HG02759 (cell line): ENCODE results near the gene ASAH2.
"Not testable (repeated sequence)": the region's sequence is repeated elsewhere in the genome, so short reads cannot be mapped to it uniquely, and the experiment has no call there.

Experiments used
- ATAC-seq: cut with Tn5 transposase; IDR thresholded peaks from one replicate; pipeline ENCODE4 v1.9.1; 2021; ENCODE audit warnings: mild to moderate bottlenecking, moderate library complexity; ENCODE audit not compliant: unreplicated experiment

ASAH2 gene

DNA sequence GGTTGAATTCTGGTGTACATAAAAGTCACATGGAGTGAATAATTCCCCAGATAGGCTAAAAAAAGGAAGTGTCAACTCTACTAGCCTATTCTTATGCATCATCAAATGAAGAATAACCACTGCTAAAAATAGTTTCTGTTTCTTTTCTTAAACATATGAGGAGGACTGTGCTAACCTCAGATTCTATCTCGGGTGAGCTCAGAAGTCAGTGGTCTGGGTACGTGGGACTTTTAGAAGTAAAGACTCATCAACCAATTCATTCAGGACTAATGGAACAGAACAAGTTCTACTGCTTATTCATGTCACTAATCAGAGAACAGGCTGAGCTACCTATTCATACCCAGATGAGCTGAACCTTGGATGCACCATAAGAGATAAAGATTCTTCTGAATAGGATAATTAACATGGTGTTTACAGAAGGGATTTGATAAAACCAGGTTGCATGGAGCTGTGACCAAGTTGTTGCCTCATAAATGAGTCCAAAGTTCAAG lies 9.5 kb upstream of the ASAH2 start:
- ATAC-seq, result peak; percentile 97

DNA sequence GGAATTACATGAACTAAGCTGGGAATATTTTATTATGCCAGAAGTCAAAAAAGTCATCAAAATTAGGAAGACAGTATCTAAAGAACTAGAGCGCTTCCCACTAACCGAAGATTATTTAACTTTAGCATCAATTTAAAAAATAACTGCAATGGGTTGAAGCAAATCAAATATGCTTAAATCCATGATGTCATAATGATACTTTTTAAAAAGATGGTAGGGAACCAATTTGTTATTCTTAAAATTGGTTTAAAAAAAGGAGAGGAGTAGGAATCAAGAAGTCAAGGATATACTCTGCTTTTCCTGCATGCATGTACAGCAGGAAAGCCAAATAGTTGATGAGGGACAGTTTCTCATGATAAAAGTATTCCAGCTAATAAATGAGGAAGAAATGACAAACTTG lies 3.2 kb upstream of the ASAH2 start:
- no peak for ATAC-seq

DNA sequence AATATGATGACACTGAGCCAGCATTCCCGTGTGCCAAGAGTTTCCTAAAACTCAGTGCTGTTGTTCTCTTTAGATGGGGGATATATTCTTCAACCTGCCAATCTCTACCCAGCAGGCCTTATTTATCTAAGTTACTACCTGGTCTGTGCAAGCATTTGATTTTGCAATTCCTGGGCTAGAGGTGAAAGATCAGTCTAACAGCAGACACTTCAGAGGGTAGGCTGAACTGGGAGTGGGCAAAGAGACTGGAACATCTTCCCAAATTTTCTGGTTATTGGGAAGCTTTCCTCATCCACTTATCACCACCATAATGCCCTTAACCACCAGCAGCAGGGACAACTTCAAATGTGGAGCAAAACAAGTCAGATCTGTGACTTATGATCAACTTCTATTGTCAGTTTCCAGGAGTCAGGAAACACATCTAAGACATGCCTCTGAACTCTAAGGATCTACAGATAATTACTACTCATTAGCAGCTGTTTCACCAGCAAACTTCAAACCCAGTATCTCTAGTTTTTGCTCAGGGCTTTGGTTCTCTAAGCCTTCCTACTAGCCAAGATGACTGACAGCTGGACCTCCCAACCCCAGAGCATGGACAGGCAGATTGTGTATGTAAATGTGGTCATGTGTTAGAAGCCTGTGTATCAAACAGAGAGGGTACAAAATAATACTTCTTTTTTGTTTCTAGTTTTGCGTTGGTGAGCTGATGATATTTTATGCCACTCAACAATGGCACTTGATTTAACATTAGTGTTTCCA lies 1.0 kb downstream of the ASAH2 start:
- no peak for ATAC-seq

DNA sequence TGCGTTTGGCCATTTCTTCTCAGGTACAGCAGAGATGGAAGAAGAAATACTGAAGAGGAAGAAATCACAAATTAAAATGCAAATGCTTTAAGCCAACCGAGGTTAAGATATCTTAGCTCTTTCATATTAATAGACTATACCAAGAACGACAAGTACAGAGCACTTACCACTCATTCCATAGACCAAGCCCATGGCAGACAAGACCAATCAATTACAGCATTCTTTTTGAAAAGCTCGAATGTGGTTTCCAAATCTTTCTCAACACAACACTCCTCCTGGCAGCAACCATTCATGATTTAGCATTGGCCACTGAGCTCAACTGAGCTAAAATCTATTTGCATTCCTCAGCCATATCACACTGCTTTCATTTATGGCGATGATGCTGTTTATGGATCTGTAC lies 2.7 kb downstream of the ASAH2 start:
- ATAC-seq, result no peak

DNA sequence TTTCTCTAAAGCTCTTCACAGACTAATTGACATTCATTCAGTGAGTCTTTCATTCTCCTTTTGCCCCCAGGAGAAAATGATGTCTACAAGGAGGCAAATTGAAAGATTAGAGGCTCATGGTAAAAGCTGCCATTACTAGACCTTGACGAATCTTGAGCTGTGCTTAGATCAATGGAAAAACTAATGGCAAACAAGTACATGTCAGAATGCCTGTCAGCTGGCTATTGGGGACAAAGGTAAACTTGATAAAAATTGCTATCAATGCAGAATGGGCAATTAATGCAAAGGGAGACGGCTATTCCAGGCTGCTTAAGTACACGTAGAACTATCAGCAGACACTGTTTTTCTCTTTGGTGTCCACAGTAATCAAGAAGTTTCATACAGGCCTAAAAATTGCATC lies 3.3 kb downstream of the ASAH2 start:
- ATAC-seq, result no peak

DNA sequence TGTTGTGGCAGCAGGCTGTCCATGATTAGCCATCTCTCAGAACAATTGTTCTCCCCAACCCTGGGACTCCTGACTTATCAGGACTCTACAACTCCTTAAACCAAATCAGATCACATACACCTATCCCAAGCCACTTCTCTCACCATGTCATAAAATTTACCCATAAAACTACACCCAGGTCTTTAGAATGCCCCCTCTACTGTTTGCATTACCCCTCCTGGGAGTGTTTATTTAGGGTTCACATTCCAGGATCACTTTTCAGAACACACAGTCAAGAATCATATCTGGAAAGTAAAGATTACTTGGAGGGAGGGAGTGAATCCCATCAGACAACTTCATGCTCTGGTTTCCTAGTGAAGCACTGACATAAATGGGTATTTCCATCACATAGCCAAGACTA lies 7.1 kb downstream of the ASAH2 start:
- no peak for ATAC-seq

DNA sequence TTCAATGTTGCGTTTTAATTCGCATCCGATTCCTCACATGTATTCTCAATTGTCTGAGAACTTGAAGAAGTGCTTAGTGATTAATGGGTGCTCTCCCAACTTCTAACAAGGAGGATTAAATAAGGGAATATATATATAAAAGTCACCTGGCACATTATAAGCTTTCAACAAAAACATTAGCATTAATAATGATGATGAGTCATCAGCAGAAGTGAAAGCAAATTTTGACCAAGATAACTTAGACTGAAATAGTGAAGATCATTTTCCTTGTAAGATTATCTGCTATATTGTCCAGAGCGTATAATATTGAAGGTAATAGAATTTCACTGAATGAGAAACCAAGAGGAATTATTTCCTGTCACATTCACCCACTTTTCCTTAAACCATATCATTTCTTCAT lies 8.5 kb downstream of the ASAH2 start:
- no peak for ATAC-seq

DNA sequence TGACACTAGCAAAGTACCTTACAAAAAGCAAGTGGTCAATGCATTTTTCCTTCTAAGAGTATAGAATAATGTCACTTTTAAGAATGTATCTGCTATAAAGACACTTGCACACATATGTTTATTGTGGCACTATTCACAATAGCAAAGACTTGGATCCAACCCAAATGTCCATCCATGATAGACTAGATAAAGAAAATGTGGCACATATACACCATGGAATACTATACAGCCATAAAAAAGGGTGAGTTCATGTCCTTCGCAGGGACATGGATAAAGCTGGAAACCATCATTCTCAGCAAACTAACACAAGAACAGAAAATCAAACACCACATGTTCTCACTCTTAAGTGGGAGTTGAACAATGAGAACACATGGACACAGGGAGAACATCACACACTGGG lies 9.8 kb downstream of the ASAH2 start:
- not testable (repeated sequence) for ATAC-seq

DNA sequence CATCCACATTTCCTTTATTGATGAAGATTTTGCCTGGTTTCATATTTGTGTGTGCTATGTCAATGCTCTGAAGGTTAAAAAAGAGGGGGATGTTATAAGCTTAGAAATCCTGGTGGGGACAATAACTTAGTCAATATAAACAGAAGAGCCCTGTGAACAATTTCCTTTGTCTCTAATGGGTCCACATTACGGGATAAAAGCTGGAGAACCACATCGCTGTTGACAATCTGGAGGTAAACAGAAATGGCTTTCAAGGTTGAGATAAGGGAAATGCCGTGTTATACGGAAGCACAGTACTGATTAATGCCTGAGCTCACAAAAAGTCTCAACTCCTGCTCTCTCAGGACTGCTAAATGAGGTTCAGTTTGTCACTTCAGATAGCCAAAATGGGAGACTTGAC lies 16.8 kb downstream of the ASAH2 start:
- ATAC-seq, result no peak

DNA sequence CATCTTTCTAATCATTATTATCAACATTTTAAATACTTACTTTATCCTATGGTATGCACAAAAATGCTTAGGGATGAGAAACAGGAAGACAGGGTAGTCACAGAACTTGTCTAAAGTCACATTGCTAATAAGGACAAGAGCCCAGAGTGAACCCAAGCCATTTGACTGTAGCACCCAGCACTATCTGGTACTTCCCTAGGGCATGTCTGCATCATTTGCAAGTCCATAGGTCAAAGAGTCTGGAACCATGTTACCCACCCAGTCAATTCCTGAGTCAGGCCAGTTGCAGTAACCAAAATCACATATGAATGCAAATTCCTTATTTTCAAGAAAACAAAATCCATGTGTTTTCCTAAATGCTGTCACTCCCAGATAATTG lies 19.1 kb downstream of the ASAH2 start:
- no peak for ATAC-seq

DNA sequence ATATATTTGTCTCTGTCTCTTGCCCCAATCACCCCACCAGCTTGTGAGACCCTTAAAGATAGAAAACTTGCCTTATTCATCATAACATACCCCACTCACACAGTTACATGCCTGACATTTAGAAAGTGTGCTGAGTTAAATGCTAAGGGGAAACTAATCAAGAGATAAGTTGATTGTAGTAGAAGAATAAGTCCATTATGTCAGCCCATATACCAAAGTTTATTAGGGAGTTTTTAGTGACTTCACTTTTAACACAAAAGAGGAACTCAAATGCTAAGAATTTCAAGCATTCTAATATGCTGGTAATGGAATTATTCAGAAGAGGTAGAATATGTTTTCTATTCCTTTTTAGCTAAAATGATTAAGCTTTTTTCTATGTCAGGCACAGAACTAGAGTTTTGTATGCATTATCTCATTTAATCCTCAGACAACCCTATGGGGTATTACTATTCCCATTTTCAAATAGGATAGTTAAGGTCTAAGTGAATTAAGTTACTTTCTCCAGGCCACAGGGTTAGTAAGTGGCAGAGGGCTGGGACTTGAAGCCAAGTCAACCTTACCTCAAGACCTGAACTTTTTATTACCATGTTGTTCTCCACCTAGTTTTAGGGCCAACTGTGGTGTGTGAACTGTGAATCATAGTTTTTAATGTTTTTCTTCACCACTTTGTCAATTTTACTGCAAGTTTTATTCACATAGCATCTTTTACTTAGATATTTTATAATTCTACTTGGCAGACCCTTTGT lies 19.6 kb downstream of the ASAH2 start:
- ATAC-seq, result peak; percentile 60

DNA sequence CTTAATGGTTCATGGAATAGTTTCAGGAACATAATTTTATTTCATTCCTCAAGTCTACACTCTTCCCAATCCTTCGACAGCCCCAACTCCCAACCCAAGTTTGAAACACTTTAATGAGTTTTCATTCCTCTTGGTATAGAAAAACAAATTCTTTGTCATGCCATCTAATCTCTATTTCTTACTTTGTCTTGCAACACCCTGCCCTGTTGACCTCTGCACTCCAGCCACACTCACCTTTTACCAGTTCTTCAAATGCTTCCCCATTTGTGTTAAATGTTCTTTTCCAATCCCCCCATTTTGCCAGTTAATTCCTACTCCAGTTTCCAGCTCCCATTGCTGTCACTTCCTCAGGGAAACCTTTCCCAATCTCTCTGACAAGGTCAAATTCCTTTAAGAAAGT lies 21.9 kb downstream of the ASAH2 start:
- ATAC-seq, result no peak

DNA sequence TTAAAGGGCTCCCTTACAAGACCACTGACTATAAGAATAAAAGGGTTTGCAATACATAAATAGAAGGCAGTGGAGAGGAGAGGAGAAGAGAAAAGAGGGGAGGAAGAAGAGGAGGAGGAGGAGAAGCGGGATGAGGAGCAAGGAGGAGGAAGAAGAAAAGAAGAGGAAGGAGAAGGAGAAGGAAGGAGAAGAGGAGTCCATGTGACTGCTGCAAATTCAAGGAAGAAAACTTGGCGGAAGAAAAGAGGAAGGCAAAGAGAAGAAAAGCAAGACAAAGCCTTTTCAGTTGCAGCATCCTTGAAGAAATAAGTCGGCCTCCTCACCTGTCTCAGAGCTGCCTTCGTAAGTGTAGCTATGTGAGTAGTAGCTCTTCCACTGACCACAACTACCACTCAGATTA lies 22.6 kb downstream of the ASAH2 start:
- ATAC-seq, result no peak

DNA sequence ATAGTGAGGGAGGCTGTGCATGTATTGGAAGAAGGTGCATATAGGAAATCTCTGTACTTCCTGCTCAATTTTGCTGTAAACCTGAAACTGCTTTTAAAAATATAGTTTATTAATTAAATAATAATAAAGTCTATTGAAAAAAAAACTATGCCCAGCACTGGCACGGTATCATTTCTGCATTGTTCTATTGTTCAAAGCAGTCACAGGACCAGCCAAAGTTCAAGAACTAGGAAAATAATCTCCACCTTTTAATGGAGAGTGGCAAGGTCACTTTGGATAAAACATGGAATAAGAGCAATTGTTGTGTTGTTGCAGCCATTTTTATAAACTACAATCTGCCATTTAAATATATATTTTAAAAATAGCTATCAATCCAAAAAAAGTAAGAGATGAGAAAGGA lies 24.7 kb downstream of the ASAH2 start:
- no peak for ATAC-seq

DNA sequence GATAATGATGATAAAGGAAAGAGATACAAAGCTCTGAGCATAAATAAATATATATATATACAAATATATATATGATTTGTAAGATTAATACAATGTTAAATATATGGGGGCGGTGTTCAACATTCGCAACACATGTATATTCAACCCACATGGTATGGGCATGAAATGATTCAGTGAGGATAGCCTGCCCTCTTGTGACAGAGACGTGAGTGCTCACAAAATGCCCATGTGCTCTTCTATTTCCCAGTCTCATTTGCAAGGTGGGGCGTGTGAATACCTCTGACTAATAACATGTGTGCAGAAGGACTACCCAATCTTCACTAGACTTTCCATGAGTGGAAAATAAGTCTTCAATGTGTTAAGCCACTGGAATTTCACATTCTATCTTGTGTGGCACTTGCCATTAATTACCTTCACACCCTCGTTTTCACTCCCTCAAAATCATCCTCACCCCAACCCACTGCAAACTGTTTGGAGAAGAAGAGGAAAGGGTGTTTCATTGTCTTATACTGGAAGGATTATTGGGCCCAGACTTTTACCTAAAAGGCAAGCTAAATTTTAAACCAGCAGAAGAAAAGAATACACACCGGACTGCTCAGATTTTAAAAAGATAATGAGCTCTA lies 26.9 kb downstream of the ASAH2 start:
- ATAC-seq, result peak; percentile 95

DNA sequence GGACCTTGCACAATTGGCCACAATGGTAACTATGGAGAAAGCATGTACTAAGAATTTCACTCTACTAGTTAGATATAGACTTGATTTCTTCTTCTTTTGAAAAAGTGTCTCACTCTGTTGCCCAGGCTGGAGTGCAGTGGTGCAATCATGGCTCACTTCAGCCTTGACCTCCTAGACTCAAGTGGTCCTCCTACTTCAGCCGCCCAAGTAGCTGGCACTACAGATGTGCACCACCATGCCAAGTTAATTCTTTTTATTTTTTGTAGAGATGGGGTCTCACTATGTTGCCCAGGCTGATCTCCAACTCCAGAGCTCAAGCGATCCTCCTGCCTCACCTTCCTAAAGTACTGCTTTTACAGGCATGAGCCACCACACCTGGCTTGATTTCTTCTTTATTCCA lies 29.1 kb downstream of the ASAH2 start:
- no peak for ATAC-seq

DNA sequence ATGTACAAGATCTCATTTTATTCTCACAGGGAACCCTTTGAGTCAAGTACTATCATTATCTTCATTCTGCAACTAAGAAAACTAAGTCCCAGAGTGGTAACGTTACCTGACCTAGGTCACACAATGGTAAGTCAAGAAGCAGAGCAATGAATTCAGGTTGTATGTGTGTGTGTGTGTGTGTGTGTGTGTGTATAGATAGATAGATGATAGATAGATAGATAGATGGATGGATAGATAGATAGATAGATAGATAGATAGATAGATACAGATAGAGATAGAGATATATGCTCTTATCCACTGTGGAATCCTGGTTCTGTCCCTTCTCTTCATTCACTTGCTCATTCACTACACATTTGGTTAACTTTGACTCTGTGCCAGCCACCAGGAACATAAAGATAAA lies 29.8 kb downstream of the ASAH2 start:
- ATAC-seq, result no peak

DNA sequence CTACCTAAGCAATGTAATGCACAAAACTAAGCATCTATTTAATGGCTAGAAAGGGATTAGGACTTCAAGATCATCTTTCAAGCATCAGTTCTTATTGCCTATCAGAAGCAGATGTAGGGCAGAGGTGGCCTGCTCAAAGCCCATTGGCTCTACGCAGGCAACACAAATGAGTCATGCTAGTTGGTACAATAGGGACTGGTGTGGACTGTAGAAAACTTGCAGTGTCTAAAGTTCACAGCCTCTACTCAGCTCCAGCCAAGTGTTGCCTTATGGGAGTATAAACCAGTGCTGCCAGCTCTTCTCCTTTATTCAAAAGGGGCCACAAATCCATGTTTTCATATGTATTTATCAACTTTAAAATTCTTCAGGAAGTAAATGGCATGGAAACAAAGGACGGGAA lies 31.7 kb downstream of the ASAH2 start:
- no peak for ATAC-seq

DNA sequence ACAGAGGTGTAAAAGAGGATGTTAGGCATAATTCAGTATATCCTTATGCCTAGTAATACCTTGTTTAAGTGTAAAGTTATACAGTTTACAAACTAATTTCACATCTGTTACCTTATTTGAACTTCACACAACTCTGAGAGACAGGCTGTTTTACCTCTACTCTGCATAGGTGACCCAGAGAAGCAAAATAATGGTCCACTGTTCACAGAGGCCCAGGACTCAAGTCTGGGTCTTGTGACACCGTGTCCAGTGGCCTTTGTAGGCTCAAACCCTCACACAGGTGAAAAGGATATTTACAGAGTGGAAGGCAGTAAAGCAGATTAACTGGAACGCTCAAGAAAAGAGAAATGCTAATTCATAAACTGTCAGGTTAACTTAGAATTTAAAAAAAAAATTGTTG lies 32.1 kb downstream of the ASAH2 start:
- no peak for ATAC-seq

DNA sequence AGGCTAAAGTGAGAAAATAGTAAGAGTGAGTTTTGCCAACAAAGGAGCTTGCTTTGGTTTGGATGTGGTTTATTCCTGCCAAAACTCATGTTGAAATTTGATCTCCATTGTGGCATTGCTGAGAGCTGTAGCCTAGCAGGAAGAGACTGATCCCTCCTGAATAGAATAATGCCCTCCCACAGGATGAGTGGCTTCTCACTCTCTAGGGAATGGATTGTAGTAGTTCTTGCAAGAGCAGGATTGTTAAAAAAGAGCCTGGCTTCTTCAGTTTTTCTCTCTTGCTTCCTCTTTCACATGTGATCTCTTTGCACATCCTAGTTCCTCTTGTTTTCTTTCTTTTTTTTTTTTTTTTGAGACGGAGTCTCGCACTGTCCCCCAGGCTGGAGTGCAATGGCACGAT lies 34.4 kb downstream of the ASAH2 start:
- ATAC-seq, result no peak

DNA sequence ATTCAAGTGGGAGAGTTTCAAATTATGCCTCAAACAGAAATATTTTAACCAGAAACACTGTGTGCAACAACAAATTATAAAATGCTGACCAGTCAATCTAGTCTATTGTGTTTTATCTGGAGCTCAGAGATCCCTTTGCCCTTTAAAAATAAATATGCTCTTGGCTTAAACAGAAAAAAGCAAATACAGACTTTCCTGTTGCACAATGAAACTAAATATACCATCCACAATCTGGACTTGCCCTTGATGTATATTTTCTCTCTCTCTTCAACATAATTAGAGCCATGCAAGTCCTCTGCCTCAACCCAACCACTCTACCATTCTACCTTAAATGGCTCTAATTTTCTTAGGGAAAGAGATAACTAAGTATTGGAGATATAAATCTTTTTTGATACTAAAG lies 34.9 kb downstream of the ASAH2 start:
- no peak for ATAC-seq

DNA sequence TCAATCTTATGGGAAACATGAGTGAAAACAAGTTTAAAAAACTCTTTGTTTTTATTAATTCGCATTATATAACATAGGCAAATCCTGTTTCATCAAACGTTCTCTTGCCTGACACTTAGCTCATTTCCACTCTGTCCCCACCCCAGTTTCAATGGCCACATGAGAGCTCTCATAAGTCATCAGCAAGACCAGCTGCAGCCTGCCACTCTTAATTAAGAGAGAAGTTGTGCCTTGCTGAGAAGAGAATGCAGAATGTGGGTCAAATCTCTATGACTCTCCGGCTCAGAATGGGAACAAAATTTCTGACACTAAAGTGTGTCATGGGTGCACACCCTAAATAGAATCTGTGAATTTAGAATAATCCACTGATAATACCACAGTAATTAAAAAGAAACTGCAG lies 39.6 kb downstream of the ASAH2 start:
- ATAC-seq, result no peak
